ENCODE data around the gene TRAM2.

Gene TRAM2

DNA sequence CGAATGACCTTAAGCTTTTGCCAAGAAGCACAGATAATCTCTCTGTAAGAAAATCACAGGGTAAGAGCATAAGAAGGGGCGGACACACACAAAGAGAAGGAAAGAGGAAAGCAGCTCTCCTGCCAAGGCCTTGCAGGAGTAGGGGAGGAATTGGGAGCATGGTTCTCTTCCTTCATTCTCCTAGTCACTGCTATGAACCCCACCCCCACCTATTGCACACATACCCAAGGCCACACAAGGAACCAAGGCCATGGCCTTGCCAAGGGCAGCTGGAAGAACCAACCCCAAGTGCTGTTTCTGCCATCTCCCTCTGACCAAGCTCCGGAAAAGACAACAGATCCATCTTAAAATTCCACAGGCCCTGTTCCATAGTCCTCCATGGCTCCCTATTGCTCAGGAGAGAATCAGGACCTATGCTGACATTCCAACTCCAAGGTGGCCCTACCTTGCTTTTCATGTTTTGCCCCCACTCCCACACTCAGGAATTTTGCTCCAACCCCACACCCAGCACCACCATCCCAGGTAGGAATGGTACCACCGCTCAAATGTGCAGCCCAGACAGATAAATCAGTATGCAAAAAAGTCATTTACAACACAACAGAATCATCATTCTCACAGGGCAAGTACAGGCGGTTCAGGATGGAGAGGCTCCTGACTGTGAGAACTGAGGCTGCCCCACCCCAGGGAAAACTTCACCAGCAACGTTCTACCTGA is 31.3 kb downstream of the TRAM2 start:
- no peak for DNase-seq (ENCODE audit: low spot score)

DNA sequence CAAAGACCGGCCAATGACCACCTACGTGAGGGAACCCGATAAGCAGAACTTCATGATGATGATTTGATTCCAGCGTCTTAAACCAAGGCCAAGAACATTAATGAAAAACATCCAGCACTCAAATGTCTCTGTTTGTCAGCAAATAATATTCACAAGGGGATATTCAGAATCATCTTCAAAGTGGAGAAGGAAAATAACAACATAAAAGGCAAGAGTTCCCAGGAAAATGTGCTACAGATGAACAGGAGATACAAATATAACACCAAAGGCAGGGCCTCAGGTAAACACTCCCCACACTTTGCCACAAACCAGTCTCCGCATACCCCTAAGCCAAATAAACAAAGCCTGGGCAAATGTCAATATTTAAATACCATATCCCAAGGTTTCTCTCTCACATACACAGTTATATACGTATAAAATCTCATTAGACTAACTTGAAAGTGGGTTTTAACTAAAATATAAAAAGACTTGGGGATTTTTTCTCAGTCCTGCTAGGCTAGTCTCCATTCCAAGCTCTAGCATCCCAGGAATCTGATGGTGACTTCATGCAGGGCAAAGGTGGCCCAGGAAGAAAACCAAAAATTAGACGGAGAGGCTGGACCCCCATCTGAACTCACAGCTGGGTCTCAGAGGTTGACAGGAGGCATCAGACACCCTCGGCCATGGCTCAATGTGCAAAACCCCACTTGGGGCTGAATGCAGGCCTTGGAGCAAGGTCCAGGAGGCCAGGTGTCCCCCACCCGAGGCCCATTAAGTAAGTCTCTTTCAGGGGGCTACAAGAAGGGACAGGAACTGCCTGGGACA is 32.1 kb downstream of the TRAM2 start:
- DNase-seq (ENCODE audit: low spot score): no peak

- DNase-seq (ENCODE audit: low spot score): no peak
These were observed 32.9 kb downstream of the TRAM2 start for GRCh38 chr6:52543729-52544601.

DNA sequence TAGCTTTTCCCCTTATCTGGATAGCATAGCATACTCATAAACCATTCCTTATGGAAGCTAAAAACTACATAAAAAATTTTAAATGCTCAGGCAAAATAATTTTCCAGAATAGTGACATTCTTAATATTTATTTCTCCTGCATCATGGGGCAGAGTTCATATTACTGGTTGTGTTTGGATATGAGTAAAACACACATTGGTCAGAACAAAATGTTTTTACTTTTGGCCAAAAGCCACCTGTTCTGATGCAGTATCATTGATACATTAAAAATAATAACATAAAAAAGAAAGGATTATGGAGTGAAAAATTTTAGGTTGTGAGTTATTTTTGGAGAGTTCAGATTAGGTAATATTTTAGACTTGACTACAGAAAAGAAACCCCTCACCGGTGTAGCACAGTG is 33.6 kb downstream of the TRAM2 start:
- DNase-seq (ENCODE audit: low spot score): no peak

DNA sequence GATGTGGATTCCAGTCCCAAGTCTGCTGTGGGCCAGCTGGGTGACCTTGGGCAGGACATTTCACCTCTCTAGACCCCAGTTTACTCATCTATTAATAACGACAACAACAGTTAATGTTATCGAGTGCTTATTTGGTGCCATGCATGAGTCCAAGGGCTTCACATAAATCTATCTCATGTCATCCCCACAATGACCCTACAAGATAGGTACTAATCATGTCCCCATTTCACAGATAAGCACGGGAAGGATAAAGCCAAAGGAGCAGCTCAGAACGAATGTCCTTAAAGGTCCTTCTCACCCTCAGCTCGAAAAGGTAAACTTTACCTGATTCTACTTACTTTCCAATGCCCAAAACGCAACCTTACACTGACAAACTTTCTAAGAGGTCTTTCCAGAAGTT is 35.7 kb downstream of the TRAM2 start:
- no peak for DNase-seq (ENCODE audit: low spot score)

DNA sequence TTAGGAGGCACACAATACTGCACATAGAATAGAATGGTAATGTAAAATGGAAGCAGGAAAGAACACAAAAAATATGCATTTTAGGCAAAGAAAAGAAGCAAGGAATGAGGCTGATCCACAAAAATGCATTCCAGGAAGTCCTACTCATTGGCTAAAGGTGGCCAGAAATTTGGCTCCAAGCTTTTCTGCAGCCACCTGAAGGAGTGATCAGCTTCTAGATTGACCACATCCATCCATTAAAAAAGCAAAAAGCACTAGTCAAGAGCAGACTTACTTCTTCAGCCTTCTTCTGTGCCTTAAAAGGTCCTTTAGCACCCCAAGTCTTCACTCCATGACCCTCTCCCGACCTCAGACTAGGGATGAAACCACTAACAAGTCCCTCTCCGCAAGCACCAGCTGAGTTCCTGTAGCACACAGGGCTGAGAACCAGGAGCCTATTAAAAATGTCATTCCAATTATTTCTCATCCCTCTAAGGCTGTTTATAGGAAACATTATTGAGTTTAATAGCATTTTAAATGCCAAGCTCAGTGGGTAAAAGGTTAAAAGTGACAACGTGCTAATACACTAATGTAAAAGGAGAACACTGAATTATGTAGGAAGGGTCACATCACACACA is 36.5 kb downstream of the TRAM2 start:
- no peak for DNase-seq (ENCODE audit: low spot score)

GRCh38 chr6:52539607-52540006 is 37.3 kb downstream of the TRAM2 start:
- DNase-seq (ENCODE audit: low spot score): no peak

- no peak for DNase-seq (ENCODE audit: low spot score)
These were observed 37.9 kb downstream of the TRAM2 start for GRCh38 chr6:52538901-52539354.

GRCh38 chr6:52538252-52538900 is 38.5 kb downstream of the TRAM2 start:
- DNase-seq (ENCODE audit: low spot score): no peak

GRCh38 chr6:52537001-52537753 is 39.7 kb downstream of the TRAM2 start:
- no peak for DNase-seq (ENCODE audit: low spot score)

DNA sequence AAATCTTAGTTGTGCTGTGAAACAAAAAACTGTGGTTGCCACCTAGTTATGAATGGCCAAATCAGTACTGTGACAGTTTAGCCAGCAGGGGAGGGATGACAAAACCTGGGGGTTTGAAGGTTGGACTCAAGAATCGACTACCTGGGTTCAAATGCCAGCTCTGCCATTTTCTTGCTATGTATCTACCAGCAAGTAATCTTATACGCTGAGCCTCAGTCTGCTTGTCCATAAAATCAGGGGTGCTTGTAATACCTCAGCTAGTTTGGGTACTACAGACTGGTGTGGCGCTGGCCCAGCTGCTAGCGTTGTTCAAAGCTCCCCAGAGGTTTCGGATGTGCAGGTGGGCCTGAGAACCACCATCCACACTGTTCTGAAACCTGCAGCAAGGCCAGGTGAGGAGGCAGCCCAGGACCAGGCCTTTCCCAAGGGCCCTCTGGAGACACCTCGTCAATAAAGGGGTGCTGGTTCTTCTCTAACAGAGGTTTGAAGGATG is 40.4 kb downstream of the TRAM2 start:
- DNase-seq (ENCODE audit: low spot score): no peak

DNA sequence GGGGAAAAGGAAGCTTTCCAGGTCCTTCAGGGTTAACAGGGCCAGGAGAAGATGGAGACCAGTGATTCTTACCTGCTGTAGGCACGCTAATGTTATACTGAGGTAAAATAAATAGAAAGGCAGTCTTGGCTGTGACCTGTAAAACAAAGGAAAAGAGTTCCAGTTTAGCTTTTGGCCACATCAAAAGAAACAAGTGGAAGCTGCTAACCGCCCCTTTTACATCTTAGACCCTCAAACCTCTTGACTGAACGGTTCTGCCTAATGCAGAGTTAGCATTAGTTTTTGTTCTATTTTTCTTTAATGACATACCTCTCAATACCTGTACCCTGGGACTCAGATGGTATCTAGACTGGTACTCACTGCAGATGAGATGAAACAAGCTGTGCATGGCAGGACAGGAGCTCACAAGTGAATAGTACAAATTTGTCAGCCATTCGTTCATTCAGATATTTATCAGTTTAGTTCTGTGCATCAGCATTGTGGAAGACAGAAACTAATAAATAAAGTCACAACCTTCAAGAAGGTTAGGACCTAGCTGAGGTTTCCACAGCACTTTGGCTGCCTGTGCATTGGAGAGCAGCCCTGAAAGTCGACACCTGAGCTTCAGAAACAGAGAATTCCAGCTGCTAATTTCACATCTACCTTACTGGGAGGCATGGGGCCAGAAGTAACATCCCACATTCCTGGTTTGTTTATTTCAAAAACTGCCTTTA is 41.0 kb downstream of the TRAM2 start:
- no peak for DNase-seq (ENCODE audit: low spot score)

GRCh38 chr6:52534966-52535390 is 41.9 kb downstream of the TRAM2 start:
- DNase-seq (ENCODE audit: low spot score): no peak

DNA sequence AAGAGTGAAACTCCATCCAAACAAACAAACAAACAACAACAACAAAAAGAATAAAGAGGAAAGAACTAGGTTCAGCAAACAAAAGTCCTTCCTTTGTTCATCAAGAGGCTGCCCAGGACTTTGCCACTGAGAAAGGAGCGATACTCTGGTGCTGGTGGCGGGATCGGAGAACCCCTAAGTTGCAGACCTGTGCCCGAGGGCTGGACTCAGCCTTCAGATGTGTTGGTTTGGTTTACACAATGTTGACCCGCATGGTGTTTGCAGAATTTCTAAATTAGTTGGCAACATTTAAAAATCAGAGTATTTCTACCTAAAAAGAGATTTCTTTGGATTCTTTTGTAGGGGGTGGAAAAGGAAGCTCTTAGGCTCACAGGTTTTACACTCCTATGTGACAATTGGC is 42.5 kb downstream of the TRAM2 start:
- no peak for DNase-seq (ENCODE audit: low spot score)

DNA sequence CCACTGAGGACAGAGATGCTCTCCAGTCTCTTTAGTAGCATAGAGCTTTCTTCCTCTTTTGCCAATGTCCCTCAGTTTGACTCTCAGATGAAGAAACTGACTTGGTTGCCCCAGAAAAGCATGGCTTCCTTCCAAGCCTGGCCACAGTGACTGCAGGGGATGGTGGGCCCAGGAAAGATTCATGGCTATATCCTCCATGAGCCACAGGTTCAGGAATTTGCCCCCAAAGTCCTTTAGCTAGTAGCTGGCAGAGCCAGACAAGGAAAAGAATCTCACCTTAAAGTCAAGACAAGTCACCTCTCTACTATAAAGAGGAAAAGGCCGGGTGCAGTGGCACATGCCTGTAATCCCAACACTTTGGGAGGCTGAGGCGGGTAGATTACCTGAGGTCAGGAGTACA is 43.4 kb downstream of the TRAM2 start:
- no peak for DNase-seq (ENCODE audit: low spot score)

- DNase-seq (ENCODE audit: low spot score): no peak
These were observed 44.4 kb downstream of the TRAM2 start for GRCh38 chr6:52532457-52532856.

DNA sequence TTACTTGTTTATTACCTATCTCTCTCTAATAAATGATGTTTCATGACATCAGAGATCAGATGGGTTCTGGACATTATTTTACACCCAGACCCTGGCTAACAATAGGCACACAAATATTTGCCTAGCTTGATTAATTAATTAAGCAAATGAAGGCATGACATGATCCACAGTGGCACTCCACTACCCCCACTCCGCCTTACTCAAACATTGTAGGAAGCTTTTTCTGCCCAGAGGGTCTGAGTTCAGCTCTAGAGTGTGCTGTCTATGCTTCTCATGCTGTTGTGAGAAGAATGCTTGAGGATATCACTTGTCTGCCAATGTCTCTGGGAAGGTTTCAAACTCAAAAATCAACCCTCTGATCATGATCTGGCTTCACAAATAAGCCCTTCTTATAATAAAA is 45.0 kb downstream of the TRAM2 start:
- no peak for DNase-seq (ENCODE audit: low spot score)

- DNase-seq (ENCODE audit: low spot score): no peak
These were observed 45.5 kb downstream of the TRAM2 start for GRCh38 chr6:52531396-52531795.

DNA sequence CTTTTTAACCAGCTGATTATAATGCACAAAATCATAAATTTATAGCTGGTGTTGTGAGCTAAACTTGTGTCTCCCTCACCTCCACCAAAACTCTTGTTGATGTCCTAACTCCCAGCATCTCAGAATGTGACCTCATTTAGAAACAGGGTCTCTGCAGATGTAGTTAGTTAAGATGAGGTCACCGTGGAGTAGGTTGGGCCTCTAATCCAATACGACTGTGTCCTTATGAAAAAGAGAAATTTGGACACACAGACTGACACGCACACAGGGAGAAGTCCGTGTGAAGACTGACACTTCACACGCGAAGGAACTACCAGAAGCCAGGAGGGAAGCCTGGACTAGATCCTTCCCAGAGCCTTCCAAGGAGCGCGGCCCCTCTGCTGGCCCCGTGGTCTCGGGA is 46.5 kb downstream of the TRAM2 start:
- DNase-seq (ENCODE audit: low spot score): no peak

DNA sequence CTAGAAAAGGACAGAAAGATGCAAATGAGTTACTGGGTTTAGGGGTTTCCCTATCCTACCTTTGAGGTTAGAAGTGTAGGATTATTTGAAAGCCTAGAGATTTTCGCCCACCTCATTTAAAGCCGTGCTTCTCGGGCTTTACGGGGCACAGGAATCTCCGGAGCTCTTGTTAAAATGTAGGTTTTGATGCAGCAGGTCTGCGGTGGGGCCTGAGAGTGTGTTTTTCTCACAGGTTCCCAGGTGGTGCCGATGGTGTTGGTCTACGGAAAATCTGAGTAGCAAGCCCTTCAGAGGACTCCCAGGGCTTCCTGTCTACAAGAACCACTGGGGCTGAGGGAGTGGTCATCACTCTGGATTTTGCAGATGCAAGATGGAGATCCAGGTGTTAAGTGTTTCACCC is 47.5 kb downstream of the TRAM2 start:
- no peak for DNase-seq (ENCODE audit: low spot score)
